IPS-18a (cell line): Measurements from ENCODE around the gene SNX25.

Source experiments
- H3K27ac ChIP-seq: one replicate; pipeline ENCODE4 v1.5.1; 2013; ENCODE audit warnings: low read length
- H3K27me3 ChIP-seq: one replicate; pipeline ENCODE4 v1.6.1; 2013; ENCODE audit warnings: mild to moderate bottlenecking, low read length; ENCODE audit not compliant: control insufficient read depth, insufficient read depth
- H3K36me3 ChIP-seq: one replicate; pipeline ENCODE4 v1.6.1; 2013; ENCODE audit warnings: low read depth, low read length; ENCODE audit not compliant: control insufficient read depth
- H3K4me1 ChIP-seq: one replicate; pipeline ENCODE4 v1.6.1; 2013; ENCODE audit warnings: low read depth, low read length; ENCODE audit not compliant: control insufficient read depth
- H3K4me3 ChIP-seq: one replicate; pipeline ENCODE4 v1.5.1; 2013; ENCODE audit warnings: low read length
- H3K9ac ChIP-seq: one replicate; pipeline ENCODE4 v1.6.1; 2013; ENCODE audit warnings: mild to moderate bottlenecking, low read length, moderate library complexity
- H3K9me3 ChIP-seq: one replicate; pipeline ENCODE4 v1.6.1; 2013; ENCODE audit warnings: low read depth, low read length; ENCODE audit not compliant: control insufficient read depth

SNX25 gene

GRCh38 chr4:185221912-185222311 is 12.5 kb downstream of the SNX25 start:
- Histone ChIP-seq H3K9ac (no peak overlapping the region), H3K27me3 (no peaks in the 10 kb centered on the region), H3K4me1 (peaks cover 2% of the 10 kb centered on the region), H3K9me3 (no peaks in the 10 kb centered on the region), H3K4me3 (no peak overlapping the region), H3K36me3 (no peaks in the 10 kb centered on the region), H3K27ac (no peak overlapping the region)

GRCh38 chr4:185222598-185222997 is 13.2 kb downstream of the SNX25 start:
- no peaks in the 10 kb centered on the region for H3K4me1 ChIP-seq
- H3K4me3 ChIP-seq, result no peak overlapping the region
- no peaks in the 10 kb centered on the region for H3K36me3 ChIP-seq
- no peak overlapping the region for H3K27ac ChIP-seq
- no peaks in the 10 kb centered on the region for H3K9me3 ChIP-seq
- no peak overlapping the region for H3K9ac ChIP-seq
- no peaks in the 10 kb centered on the region for H3K27me3 ChIP-seq

GRCh38 chr4:185224597-185224996 is 15.2 kb downstream of the SNX25 start:
- Histone ChIP-seq H3K27ac (no peak overlapping the region), H3K36me3 (no peaks in the 10 kb centered on the region), H3K9me3 (no peaks in the 10 kb centered on the region), H3K27me3 (no peaks in the 10 kb centered on the region), H3K9ac (no peak overlapping the region), H3K4me1 (no peaks in the 10 kb centered on the region), H3K4me3 (no peak overlapping the region)

- H3K4me1 ChIP-seq, result no peaks in the 10 kb centered on the region
- H3K4me3 ChIP-seq, result no peak overlapping the region
- no peaks in the 10 kb centered on the region for H3K27me3 ChIP-seq
Observed at GRCh38 chr4:185225940-185226339, 16.5 kb downstream of the SNX25 start.

GRCh38 chr4:185227131-185227551 is 17.7 kb downstream of the SNX25 start:
- no peaks in the 10 kb centered on the region for H3K9me3 ChIP-seq

More at GRCh38 chr4:185225940-185226339, 16.5 kb downstream of the SNX25 start:
- H3K9me3 ChIP-seq, result no peaks in the 10 kb centered on the region
- H3K36me3 ChIP-seq, result no peaks in the 10 kb centered on the region
- H3K27ac ChIP-seq, result no peak overlapping the region
- no peak overlapping the region for H3K9ac ChIP-seq

GRCh38 chr4:185227713-185228278 is 18.4 kb downstream of the SNX25 start:
- H3K4me1 ChIP-seq, result no peaks in the 10 kb centered on the region
- no peak overlapping the region for H3K4me3 ChIP-seq
- no peaks in the 10 kb centered on the region for H3K27me3 ChIP-seq

More at GRCh38 chr4:185227131-185227551, 17.7 kb downstream of the SNX25 start:
- Histone ChIP-seq H3K4me1 (no peaks in the 10 kb centered on the region), H3K27ac (no peak overlapping the region), H3K36me3 (no peaks in the 10 kb centered on the region), H3K9ac (no peak overlapping the region), H3K27me3 (no peaks in the 10 kb centered on the region), H3K4me3 (no peak overlapping the region)

GRCh38 chr4:185229021-185229818 is 19.8 kb downstream of the SNX25 start:
- Histone ChIP-seq H3K36me3 (no peaks in the 10 kb centered on the region), H3K4me3 (no peak overlapping the region), H3K27ac (no peak overlapping the region), H3K9ac (no peak overlapping the region), H3K27me3 (no peaks in the 10 kb centered on the region), H3K9me3 (no peaks in the 10 kb centered on the region), H3K4me1 (no peaks in the 10 kb centered on the region)

More at GRCh38 chr4:185227713-185228278, 18.4 kb downstream of the SNX25 start:
- Histone ChIP-seq H3K36me3 (no peaks in the 10 kb centered on the region), H3K27ac (no peak overlapping the region), H3K9me3 (no peaks in the 10 kb centered on the region), H3K9ac (no peak overlapping the region)

GRCh38 chr4:185232370-185232769 is 23.0 kb downstream of the SNX25 start:
- Histone ChIP-seq H3K27me3 (no peaks in the 10 kb centered on the region), H3K4me3 (no peak overlapping the region), H3K27ac (no peak overlapping the region), H3K9me3 (no peaks in the 10 kb centered on the region), H3K9ac (no peak overlapping the region), H3K4me1 (no peaks in the 10 kb centered on the region), H3K36me3 (no peaks in the 10 kb centered on the region)

GRCh38 chr4:185235119-185235842 is 25.9 kb downstream of the SNX25 start:
- H3K9me3 ChIP-seq, result peaks cover 3% of the 10 kb centered on the region
- H3K4me1 ChIP-seq, result no peaks in the 10 kb centered on the region
- H3K4me3 ChIP-seq, result no peak overlapping the region
- no peak overlapping the region for H3K27ac ChIP-seq
- no peak overlapping the region for H3K9ac ChIP-seq
- no peaks in the 10 kb centered on the region for H3K27me3 ChIP-seq
- H3K36me3 ChIP-seq, result no peaks in the 10 kb centered on the region

GRCh38 chr4:185235843-185236503 is 26.6 kb downstream of the SNX25 start:
- no peak overlapping the region for H3K27ac ChIP-seq

GRCh38 chr4:185237175-185237574 is 27.8 kb downstream of the SNX25 start:
- Histone ChIP-seq H3K9me3 (peaks cover 3% of the 10 kb centered on the region), H3K27me3 (no peaks in the 10 kb centered on the region), H3K4me3 (no peak overlapping the region), H3K9ac (no peak overlapping the region), H3K4me1 (no peaks in the 10 kb centered on the region), H3K36me3 (no peaks in the 10 kb centered on the region), H3K27ac (no peak overlapping the region)

More at GRCh38 chr4:185235843-185236503, 26.6 kb downstream of the SNX25 start:
- Histone ChIP-seq H3K4me3 (no peak overlapping the region), H3K9me3 (peaks cover 3% of the 10 kb centered on the region), H3K36me3 (no peaks in the 10 kb centered on the region), H3K9ac (no peak overlapping the region), H3K4me1 (no peaks in the 10 kb centered on the region), H3K27me3 (no peaks in the 10 kb centered on the region)
